ENCODE data around the gene SYNPO2. TPM values are rescaled to one million over a fixed set of nuclear protein-coding genes. Genes with fewer than 3 reads are reported as not detected.

SYNPO2 gene
- total RNA-seq, 1 experiment from 2014 or later = 0.87 TPM

- H3K9me3 ChIP-seq (ENCODE audit: insufficient read depth, low read depth) = no peaks in the 10 kb centered on the region
- H3K4me2 ChIP-seq = no peak overlapping the region
- no peak overlapping the region for H3K4me3 ChIP-seq
- H3K79me2 ChIP-seq (ENCODE audit: low read depth) = no peaks in the 10 kb centered on the region
- BruUV-seq (replicated peaks) = no TSS peak
- POLR2A ChIA-PET (ENCODE audit: unreplicated experiment) = no interaction called here
- no peaks in the 10 kb centered on the region for H3F3A ChIP-seq (ENCODE audit: insufficient read depth, low read depth)
- no peaks in the 10 kb centered on the region for H3K9me2 ChIP-seq (ENCODE audit: insufficient read depth)
- no peaks in the 10 kb centered on the region for H4K20me1 ChIP-seq (ENCODE audit: insufficient read depth)
- H3K4me1 ChIP-seq (replicated peaks; ENCODE audit: insufficient read depth) = no peaks in the 10 kb centered on the region
- no peak for DNase-seq
- H3K27me3 ChIP-seq (ENCODE audit: insufficient read depth, low read depth) = no peaks in the 10 kb centered on the region
- no peak overlapping the region for H2AFZ ChIP-seq
- CTCF ChIA-PET = no interaction called here
- intact Hi-C loops (cut with micrococcal nuclease; ENCODE audit: unreplicated experiment) = loop anchor here (10.0 kb wide), 1 partner anchor 196 kb away; no protein-coding TSS in a partner anchor
- TF ChIP-seq EZH2 (IDR thresholded peaks at IDR 0.05; ENCODE audit: low read depth) = no peak
- TF ChIP-seq CTCF (conservative IDR thresholded peaks at IDR 0.05) = no peak
- no peak overlapping the region for H3K27ac ChIP-seq
- no peaks in the 10 kb centered on the region for H3K36me3 ChIP-seq (ENCODE audit: low read depth)
Measured at GRCh38 chr4:119048446-119048845, 159.8 kb downstream of the SYNPO2 start.

- Histone ChIP-seq H3K4me3 (no peak overlapping the region), H3K36me3 (ENCODE audit: low read depth) (no peaks in the 10 kb centered on the region), H3K27ac (no peak overlapping the region), H2AFZ (no peak overlapping the region), H4K20me1 (ENCODE audit: insufficient read depth) (no peaks in the 10 kb centered on the region), H3K9me3 (ENCODE audit: insufficient read depth, low read depth) (no peaks in the 10 kb centered on the region), H3K4me1 (replicated peaks; ENCODE audit: insufficient read depth) (no peaks in the 10 kb centered on the region), H3K79me2 (ENCODE audit: low read depth) (no peaks in the 10 kb centered on the region), H3K9me2 (ENCODE audit: insufficient read depth) (no peaks in the 10 kb centered on the region), H3K27me3 (ENCODE audit: insufficient read depth, low read depth) (no peaks in the 10 kb centered on the region), H3F3A (ENCODE audit: insufficient read depth, low read depth) (no peaks in the 10 kb centered on the region), H3K4me2 (no peak overlapping the region)
- intact Hi-C loops (cut with micrococcal nuclease; ENCODE audit: unreplicated experiment) = loop anchor here (10.0 kb wide), 1 partner anchor 195 kb away; no protein-coding TSS in a partner anchor
- ChIA-PET POLR2A (ENCODE audit: unreplicated experiment) (no interaction called here), CTCF (no interaction called here)
- no peak for DNase-seq
- TF ChIP-seq CTCF (conservative IDR thresholded peaks at IDR 0.05) (no peak), EZH2 (IDR thresholded peaks at IDR 0.05; ENCODE audit: low read depth) (no peak)
- no TSS peak for BruUV-seq (replicated peaks)
Measured at GRCh38 chr4:119049342-119049741, 160.7 kb downstream of the SYNPO2 start.

- CTCF ChIA-PET = no interaction called here
- Histone ChIP-seq H3K4me1 (replicated peaks; ENCODE audit: insufficient read depth) (no peaks in the 10 kb centered on the region), H4K20me1 (ENCODE audit: insufficient read depth) (no peaks in the 10 kb centered on the region), H3K4me3 (no peak overlapping the region), H3K79me2 (ENCODE audit: low read depth) (no peaks in the 10 kb centered on the region), H3K27me3 (ENCODE audit: insufficient read depth, low read depth) (no peaks in the 10 kb centered on the region), H3K9me2 (ENCODE audit: insufficient read depth) (no peaks in the 10 kb centered on the region), H3K4me2 (no peak overlapping the region), H3K9me3 (ENCODE audit: insufficient read depth, low read depth) (no peaks in the 10 kb centered on the region), H3K27ac (no peak overlapping the region), H2AFZ (no peak overlapping the region), H3F3A (ENCODE audit: insufficient read depth, low read depth) (no peaks in the 10 kb centered on the region), H3K36me3 (ENCODE audit: low read depth) (no peaks in the 10 kb centered on the region)
- BruUV-seq (replicated peaks) = no TSS peak
- intact Hi-C loops (cut with micrococcal nuclease; ENCODE audit: unreplicated experiment) = no loop called here
- no peak for DNase-seq
- TF ChIP-seq EZH2 (IDR thresholded peaks at IDR 0.05; ENCODE audit: low read depth) (no peak), CTCF (conservative IDR thresholded peaks at IDR 0.05) (no peak)
- POLR2A ChIA-PET (ENCODE audit: unreplicated experiment) = no interaction called here
Measured at GRCh38 chr4:119050527-119051090, 162.0 kb downstream of the SYNPO2 start.

Measured in PC-9 (cell line).